Measurements from ENCODE around the gene HIGD1A. TPM values are rescaled to one million over a fixed set of nuclear protein-coding genes. Genes with fewer than 3 reads are reported as not detected.

HIGD1A gene
- total RNA-seq, 1 experiment from 2014 or later, result 112 TPM

DNA sequence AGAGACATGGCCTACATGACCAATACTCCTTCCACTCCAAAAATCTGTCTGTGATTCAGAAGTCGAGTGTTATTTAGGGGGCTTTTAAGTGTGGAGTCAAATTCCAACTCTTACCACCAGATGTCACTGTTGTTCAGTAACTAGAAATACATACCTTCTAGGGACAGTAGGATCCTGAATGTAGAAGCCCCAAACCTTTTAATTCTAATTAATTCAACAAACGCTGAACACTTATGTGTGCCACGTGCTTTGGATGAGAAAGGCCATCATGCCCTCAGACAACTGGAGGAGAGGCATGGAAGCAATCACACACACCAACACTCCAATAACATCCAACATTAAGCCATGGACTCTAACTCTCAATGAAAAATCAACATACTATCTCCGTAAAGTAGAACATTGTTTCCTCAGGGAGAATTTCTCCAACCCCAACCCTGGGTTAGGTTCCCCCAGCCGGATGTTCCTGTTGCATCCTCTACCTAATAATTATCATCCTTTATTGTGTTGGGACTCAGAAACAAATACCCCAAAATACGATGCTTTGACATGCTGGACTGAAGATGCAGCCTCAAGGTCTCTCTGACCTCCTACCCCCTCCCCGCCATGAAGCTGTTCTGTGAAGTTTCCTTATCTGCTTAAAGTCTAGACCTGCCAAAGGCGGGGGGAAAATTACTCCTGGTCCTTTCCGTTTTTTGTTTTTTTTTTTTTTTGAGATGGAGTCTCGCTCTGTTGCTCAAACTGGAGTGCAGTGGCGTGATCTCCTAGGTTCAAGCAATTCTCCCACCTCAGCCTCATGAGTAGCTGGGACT, 23.2 kb downstream of the HIGD1A start:
- no peak overlapping the region for H3K27ac Mint-ChIP-seq (ENCODE audit: unreplicated experiment)
- H3K4me3 Mint-ChIP-seq (ENCODE audit: unreplicated experiment), result no peak overlapping the region
- Histone ChIP-seq H3K4me1 (no peaks in the 10 kb centered on the region), H3K36me3 (ENCODE audit: control insufficient read depth, insufficient read depth, low read length) (0 out of 2 replicates have a peak, but pooled peaks cover 1% of the 10 kb centered on the region), H3K4me3 (ENCODE audit: low read depth, low read length) (no peak overlapping the region), H3K27me3 (replicated peaks; ENCODE audit: control insufficient read depth, insufficient read depth, low read length) (no peaks in the 10 kb centered on the region), H3K9me3 (no peaks in the 10 kb centered on the region)
- no peaks in the 10 kb centered on the region for H3K4me1 Mint-ChIP-seq (ENCODE audit: low read depth, unreplicated experiment)
- intact Hi-C loops (cut with micrococcal nuclease; ENCODE audit: unreplicated experiment), result loop anchor here (1.0 kb wide), 3 partner anchors 49 to 100 kb away; no protein-coding TSS in a partner anchor
- TF ChIP-seq, protein P1, sequence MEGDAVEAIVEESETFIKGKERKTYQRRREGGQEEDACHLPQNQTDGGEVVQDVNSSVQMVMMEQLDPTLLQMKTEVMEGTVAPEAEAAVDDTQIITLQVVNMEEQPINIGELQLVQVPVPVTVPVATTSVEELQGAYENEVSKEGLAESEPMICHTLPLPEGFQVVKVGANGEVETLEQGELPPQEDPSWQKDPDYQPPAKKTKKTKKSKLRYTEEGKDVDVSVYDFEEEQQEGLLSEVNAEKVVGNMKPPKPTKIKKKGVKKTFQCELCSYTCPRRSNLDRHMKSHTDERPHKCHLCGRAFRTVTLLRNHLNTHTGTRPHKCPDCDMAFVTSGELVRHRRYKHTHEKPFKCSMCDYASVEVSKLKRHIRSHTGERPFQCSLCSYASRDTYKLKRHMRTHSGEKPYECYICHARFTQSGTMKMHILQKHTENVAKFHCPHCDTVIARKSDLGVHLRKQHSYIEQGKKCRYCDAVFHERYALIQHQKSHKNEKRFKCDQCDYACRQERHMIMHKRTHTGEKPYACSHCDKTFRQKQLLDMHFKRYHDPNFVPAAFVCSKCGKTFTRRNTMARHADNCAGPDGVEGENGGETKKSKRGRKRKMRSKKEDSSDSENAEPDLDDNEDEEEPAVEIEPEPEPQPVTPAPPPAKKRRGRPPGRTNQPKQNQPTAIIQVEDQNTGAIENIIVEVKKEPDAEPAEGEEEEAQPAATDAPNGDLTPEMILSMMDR (IDR thresholded peaks at IDR 0.05; ENCODE audit: insufficient read depth in 1 of 2, low read depth in 1 of 2, low read length in 1 of 2, severe bottlenecking in 1 of 2, unreplicated experiment in 1 of 2), result peak; percentile 56 to 71
- no TSS peak for BruUV-seq (replicated peaks)
- POLR2A ChIA-PET, result no interaction called here
- H3K27me3 Mint-ChIP-seq (ENCODE audit: insufficient read depth, unreplicated experiment), result no peaks in the 10 kb centered on the region
- peak in 1 of 2 experiments; percentile 57 for DNase-seq
- H3K36me3 Mint-ChIP-seq (ENCODE audit: insufficient read depth, unreplicated experiment), result peaks cover 36% of the 10 kb centered on the region
- H3K9me3 Mint-ChIP-seq (ENCODE audit: unreplicated experiment), result no peaks in the 10 kb centered on the region
- CTCF ChIA-PET, result interaction anchor here (0.7 kb wide), 2 partner anchors 96 to 1493 kb away, joined by 3 to 4 read pairs; no protein-coding TSS in a partner anchor

DNA sequence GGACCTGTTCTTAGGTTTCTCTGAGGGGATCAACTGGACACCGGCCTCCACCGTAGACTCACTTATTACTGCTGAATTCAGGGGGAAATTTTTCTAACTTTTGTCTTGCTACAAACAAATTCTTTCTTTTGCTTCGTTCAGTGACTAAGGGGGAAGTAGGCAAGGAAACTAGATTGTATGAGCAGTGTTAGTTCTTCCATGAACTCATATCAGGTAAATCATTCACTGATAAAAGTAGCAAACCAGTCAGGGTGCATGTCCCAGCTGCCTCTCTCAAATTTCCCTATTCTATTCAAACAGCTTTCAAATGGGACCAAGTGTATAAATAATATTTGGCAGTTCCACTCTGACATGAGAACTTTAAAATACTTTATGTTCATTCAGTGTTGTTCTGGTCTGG, 23.9 kb downstream of the HIGD1A start:
- no peaks in the 10 kb centered on the region for H3K9me3 ChIP-seq
- H3K4me3 ChIP-seq (ENCODE audit: low read depth, low read length), result no peak overlapping the region
- no peaks in the 10 kb centered on the region for H3K9me3 Mint-ChIP-seq (ENCODE audit: unreplicated experiment)
- 0 out of 2 replicates have a peak, but pooled peaks cover 1% of the 10 kb centered on the region for H3K36me3 ChIP-seq (ENCODE audit: control insufficient read depth, insufficient read depth, low read length)
- DNase-seq, result no peak
- H3K4me1 ChIP-seq, result no peaks in the 10 kb centered on the region
- peaks cover 32% of the 10 kb centered on the region for H3K36me3 Mint-ChIP-seq (ENCODE audit: insufficient read depth, unreplicated experiment)
- intact Hi-C loops (cut with micrococcal nuclease; ENCODE audit: unreplicated experiment), result loop anchor here (1.0 kb wide), 1 partner anchor 50 kb away; no protein-coding TSS in a partner anchor
- no TSS peak for BruUV-seq (replicated peaks)
- H3K4me1 Mint-ChIP-seq (ENCODE audit: low read depth, unreplicated experiment), result no peaks in the 10 kb centered on the region
- ChIA-PET CTCF (interaction anchor here (0.9 to 2.5 kb wide), 2 partner anchors 49 to 50 kb away, joined by 4 to 19 read pairs; no protein-coding TSS in a partner anchor), POLR2A (no interaction called here)
- H3K27ac Mint-ChIP-seq (ENCODE audit: unreplicated experiment), result no peak overlapping the region
- no peak overlapping the region for H3K4me3 Mint-ChIP-seq (ENCODE audit: unreplicated experiment)
- TF ChIP-seq, protein P1 (IDR thresholded peaks at IDR 0.05; ENCODE audit: insufficient read depth in 1 of 2, low read depth in 1 of 2, low read length in 1 of 2, severe bottlenecking in 1 of 2, unreplicated experiment in 1 of 2), result no peak
- no peaks in the 10 kb centered on the region for H3K27me3 ChIP-seq (replicated peaks; ENCODE audit: control insufficient read depth, insufficient read depth, low read length)
- no peaks in the 10 kb centered on the region for H3K27me3 Mint-ChIP-seq (ENCODE audit: insufficient read depth, unreplicated experiment)

DNA sequence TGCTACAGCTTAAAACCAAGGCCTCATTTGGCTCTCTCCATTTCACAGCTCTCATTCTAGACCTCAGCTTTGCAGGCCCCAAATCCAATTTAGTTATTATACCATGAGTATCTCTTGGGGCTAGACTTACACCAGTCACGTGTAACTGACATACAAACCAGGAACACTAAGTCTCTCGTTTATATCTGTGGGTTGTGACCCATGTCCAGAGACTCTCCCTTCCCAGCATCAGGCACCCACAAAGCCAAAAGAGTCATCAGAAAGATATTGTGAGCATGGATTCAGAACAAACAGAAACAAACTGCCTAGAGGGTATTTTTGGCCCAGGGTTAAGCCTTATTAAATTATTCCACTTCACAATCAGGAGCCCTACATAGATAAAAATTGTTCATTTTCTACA, 25.6 kb downstream of the HIGD1A start:
- no peaks in the 10 kb centered on the region for H3K9me3 Mint-ChIP-seq (ENCODE audit: unreplicated experiment)
- no peaks in the 10 kb centered on the region for H3K27me3 Mint-ChIP-seq (ENCODE audit: insufficient read depth, unreplicated experiment)
- ChIA-PET POLR2A (no interaction called here), CTCF (interaction anchor here (1.0 to 2.5 kb wide), 2 partner anchors 52 to 61 kb away, joined by 7 to 19 read pairs; no protein-coding TSS in a partner anchor)
- H3K27ac Mint-ChIP-seq (ENCODE audit: unreplicated experiment), result no peak overlapping the region
- H3K4me1 ChIP-seq, result no peaks in the 10 kb centered on the region
- H3K36me3 ChIP-seq (ENCODE audit: control insufficient read depth, insufficient read depth, low read length), result 0 out of 2 replicates have a peak, but pooled peaks cover 1% of the 10 kb centered on the region
- no peak overlapping the region for H3K4me3 ChIP-seq (ENCODE audit: low read depth, low read length)
- H3K4me3 Mint-ChIP-seq (ENCODE audit: unreplicated experiment), result no peak overlapping the region
- BruUV-seq (replicated peaks), result no TSS peak
- no peak for DNase-seq
- H3K9me3 ChIP-seq, result no peaks in the 10 kb centered on the region
- intact Hi-C loops (cut with micrococcal nuclease; ENCODE audit: unreplicated experiment), result no loop called here
- H3K36me3 Mint-ChIP-seq (ENCODE audit: insufficient read depth, unreplicated experiment), result peaks cover 30% of the 10 kb centered on the region
- H3K27me3 ChIP-seq (replicated peaks; ENCODE audit: control insufficient read depth, insufficient read depth, low read length), result no peaks in the 10 kb centered on the region
- no peaks in the 10 kb centered on the region for H3K4me1 Mint-ChIP-seq (ENCODE audit: low read depth, unreplicated experiment)
- TF ChIP-seq, protein P1 (IDR thresholded peaks at IDR 0.05; ENCODE audit: insufficient read depth in 1 of 2, low read depth in 1 of 2, low read length in 1 of 2, severe bottlenecking in 1 of 2, unreplicated experiment in 1 of 2), result no peak

All from Caco-2 (cell line).